ENCODE measurements around the gene NEXN.

NEXN gene

GRCh38 chr1:77905603-77906002, 17.2 kb downstream of the NEXN start:
- no peaks in the 10 kb centered on the region; the same call in 1 of the 2 replicates for H3F3A ChIP-seq (ENCODE audit: control insufficient read depth, insufficient read depth)
- no peaks in the 10 kb centered on the region for H3K9me3 ChIP-seq (ENCODE audit: control insufficient read depth, insufficient read depth, low read length)
- H3K4me2 ChIP-seq (ENCODE audit: low read length): no peak overlapping the region
- H3K27ac ChIP-seq (ENCODE audit: low read depth, low read length): no peak overlapping the region
- H3K4me1 ChIP-seq (ENCODE audit: control insufficient read depth, low read length): no peaks in the 10 kb centered on the region
- TF ChIP-seq EZH2phosphoT487 (IDR thresholded peaks at IDR 0.05; ENCODE audit: borderline replicate concordance, low read length) (no peak), CTCF (IDR thresholded peaks at IDR 0.05; ENCODE audit: low read depth, low read length, poor library complexity, severe bottlenecking) (no peak)
- no peaks in the 10 kb centered on the region for H3K27me3 ChIP-seq (ENCODE audit: control insufficient read depth, low read length)
- no peaks in the 10 kb centered on the region for H4K20me1 ChIP-seq (ENCODE audit: control insufficient read depth, insufficient read depth, low read depth, low read length)
- H3K4me3 ChIP-seq (ENCODE audit: low read length): no peak overlapping the region
- H3K79me2 ChIP-seq (ENCODE audit: control insufficient read depth, low read length): no peaks in the 10 kb centered on the region
- no peaks in the 10 kb centered on the region for H3K9me2 ChIP-seq (replicated peaks; ENCODE audit: control insufficient read depth, low read length)
- H3K36me3 ChIP-seq (ENCODE audit: control insufficient read depth, low read length): no peaks in the 10 kb centered on the region

DNA sequence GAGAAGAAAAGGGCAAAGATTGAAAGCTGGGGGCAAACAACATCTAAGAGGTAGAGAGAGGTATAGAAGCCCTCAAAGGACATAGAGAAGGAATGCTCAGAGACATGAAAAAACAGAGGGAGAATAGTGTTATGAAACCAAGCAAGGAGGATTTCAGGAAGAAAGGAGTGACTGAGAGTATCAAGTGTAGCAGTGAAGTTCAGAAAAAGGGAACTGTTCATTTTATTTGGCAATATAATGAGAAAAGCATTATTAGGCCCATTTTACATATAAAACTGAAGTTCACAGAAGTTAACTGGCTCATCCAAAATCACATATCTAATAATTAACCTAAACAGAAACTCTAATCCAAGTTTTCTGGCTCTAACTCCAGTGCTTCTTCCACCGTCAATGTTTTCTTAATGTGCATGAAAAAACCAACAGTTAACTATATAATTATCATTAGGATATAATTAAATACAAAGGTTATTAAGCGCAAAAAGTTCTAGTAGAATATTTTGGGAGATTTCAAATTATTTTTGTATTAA, 17.7 kb downstream of the NEXN start:
- Histone ChIP-seq H3K4me2 (ENCODE audit: low read length) (no peak overlapping the region), H3K27me3 (ENCODE audit: control insufficient read depth, low read length) (no peaks in the 10 kb centered on the region)
- no peak for TF ChIP-seq EZH2phosphoT487 (IDR thresholded peaks at IDR 0.05; ENCODE audit: borderline replicate concordance, low read length)
- no peak for TF ChIP-seq CTCF (IDR thresholded peaks at IDR 0.05; ENCODE audit: low read depth, low read length, poor library complexity, severe bottlenecking)

DNA sequence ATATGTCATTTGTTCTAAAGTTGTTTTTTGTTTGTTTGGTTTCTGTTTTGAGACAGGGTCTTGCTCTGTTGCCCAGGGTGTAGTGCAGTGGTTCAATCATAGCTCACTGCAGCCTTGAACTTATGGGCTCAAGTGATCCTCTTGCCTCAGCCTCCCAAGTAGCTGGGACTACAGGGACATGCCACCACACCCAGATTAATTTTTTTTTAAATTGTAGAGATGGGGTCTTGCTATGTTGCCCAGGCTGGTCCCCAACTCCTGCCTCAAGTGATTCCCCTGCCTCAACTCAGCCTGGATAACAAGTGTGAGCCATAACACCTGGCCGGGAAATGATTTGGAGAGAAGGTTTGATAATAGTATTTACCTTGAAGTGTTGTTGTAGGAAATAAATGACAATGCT, 18.2 kb downstream of the NEXN start:
- no peak for TF ChIP-seq CTCF (IDR thresholded peaks at IDR 0.05; ENCODE audit: low read depth, low read length, poor library complexity, severe bottlenecking)
- TF ChIP-seq EZH2phosphoT487 (IDR thresholded peaks at IDR 0.05; ENCODE audit: borderline replicate concordance, low read length): no peak
- H3K36me3 ChIP-seq (ENCODE audit: control insufficient read depth, low read length): no peaks in the 10 kb centered on the region
- H3K79me2 ChIP-seq (ENCODE audit: control insufficient read depth, low read length): no peaks in the 10 kb centered on the region
- H3K27ac ChIP-seq (ENCODE audit: low read depth, low read length): no peak overlapping the region
- H3K4me1 ChIP-seq (ENCODE audit: control insufficient read depth, low read length): no peaks in the 10 kb centered on the region
- H3K4me3 ChIP-seq (ENCODE audit: low read length): no peak overlapping the region
- no peaks in the 10 kb centered on the region for H3K9me3 ChIP-seq (ENCODE audit: control insufficient read depth, insufficient read depth, low read length)
- H3K27me3 ChIP-seq (ENCODE audit: control insufficient read depth, low read length): no peaks in the 10 kb centered on the region
- no peak overlapping the region for H3K4me2 ChIP-seq (ENCODE audit: low read length)
- H3K9me2 ChIP-seq (replicated peaks; ENCODE audit: control insufficient read depth, low read length): no peaks in the 10 kb centered on the region
- no peaks in the 10 kb centered on the region for H4K20me1 ChIP-seq (ENCODE audit: control insufficient read depth, insufficient read depth, low read depth, low read length)
- no peaks in the 10 kb centered on the region; the same call in 1 of the 2 replicates for H3F3A ChIP-seq (ENCODE audit: control insufficient read depth, insufficient read depth)

More for the DNA sequence above, 17.7 kb downstream of the NEXN start:
- H3K27ac ChIP-seq (ENCODE audit: low read depth, low read length): no peak overlapping the region
- no peaks in the 10 kb centered on the region for H4K20me1 ChIP-seq (ENCODE audit: control insufficient read depth, insufficient read depth, low read depth, low read length)
- no peaks in the 10 kb centered on the region for H3K9me2 ChIP-seq (replicated peaks; ENCODE audit: control insufficient read depth, low read length)
- H3F3A ChIP-seq (ENCODE audit: control insufficient read depth, insufficient read depth): no peaks in the 10 kb centered on the region; the same call in 1 of the 2 replicates
- H3K79me2 ChIP-seq (ENCODE audit: control insufficient read depth, low read length): no peaks in the 10 kb centered on the region
- no peaks in the 10 kb centered on the region for H3K36me3 ChIP-seq (ENCODE audit: control insufficient read depth, low read length)
- no peaks in the 10 kb centered on the region for H3K4me1 ChIP-seq (ENCODE audit: control insufficient read depth, low read length)
- H3K4me3 ChIP-seq (ENCODE audit: low read length): no peak overlapping the region
- H3K9me3 ChIP-seq (ENCODE audit: control insufficient read depth, insufficient read depth, low read length): no peaks in the 10 kb centered on the region
